GM12872 (cell line): ENCODE data around the gene PSD.

Source experiments
- TF ChIP-seq, protein P1 (sequence below): IDR thresholded peaks from 3 replicates; pipeline ENCODE4 v1.5.1; 2011; ENCODE audit warnings: low read depth, mild to moderate bottlenecking, low read length, moderate library complexity; ENCODE audit not compliant: insufficient read depth

Gene PSD

DNA sequence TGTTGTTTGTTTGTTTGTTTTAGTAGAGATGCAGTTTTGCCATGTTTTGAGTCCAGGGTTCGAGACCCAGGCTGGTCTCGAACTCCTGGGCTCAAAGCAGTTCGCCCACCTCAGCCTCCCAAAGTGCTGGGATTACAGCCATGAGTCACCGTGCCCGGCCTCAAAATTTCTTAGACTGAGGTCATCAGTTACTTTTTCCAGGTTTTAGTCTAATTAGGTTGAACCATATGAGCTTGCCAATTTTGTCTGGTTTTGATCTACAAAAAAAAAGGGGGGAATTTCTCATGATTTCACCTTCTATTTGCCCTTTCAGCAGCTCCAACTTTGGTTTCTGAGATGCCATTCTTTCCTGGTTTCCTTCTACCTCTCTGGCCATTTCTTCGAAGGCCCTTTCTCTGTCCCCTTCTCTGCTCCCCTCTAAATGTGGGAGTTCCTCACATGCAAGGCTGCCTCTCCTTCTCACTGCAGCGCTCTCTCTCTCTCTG is 8.3 kb upstream of the PSD start:
- TF ChIP-seq, protein P1, sequence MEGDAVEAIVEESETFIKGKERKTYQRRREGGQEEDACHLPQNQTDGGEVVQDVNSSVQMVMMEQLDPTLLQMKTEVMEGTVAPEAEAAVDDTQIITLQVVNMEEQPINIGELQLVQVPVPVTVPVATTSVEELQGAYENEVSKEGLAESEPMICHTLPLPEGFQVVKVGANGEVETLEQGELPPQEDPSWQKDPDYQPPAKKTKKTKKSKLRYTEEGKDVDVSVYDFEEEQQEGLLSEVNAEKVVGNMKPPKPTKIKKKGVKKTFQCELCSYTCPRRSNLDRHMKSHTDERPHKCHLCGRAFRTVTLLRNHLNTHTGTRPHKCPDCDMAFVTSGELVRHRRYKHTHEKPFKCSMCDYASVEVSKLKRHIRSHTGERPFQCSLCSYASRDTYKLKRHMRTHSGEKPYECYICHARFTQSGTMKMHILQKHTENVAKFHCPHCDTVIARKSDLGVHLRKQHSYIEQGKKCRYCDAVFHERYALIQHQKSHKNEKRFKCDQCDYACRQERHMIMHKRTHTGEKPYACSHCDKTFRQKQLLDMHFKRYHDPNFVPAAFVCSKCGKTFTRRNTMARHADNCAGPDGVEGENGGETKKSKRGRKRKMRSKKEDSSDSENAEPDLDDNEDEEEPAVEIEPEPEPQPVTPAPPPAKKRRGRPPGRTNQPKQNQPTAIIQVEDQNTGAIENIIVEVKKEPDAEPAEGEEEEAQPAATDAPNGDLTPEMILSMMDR, result no peak

DNA sequence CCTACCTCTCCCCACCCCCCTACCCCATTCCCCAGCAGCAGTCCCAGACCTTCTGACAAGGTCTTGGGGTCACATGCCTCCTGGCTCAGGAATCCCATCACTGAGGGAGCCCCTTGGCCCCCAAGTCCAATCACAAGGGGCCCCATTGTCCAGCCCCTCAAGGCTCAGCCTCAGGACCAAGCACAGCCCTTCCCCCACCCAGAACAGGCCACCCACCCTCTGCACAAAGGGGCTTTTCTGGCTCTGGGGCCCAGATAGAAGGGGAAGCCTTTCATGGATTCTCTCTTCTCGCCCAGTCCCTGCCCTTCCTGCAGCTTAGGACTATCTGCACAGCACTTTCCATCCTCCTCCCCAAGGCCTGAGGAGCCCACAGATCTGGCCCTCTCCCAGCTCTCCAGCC is 6.9 kb upstream of the PSD start:
- TF ChIP-seq, protein P1, result no peak

DNA sequence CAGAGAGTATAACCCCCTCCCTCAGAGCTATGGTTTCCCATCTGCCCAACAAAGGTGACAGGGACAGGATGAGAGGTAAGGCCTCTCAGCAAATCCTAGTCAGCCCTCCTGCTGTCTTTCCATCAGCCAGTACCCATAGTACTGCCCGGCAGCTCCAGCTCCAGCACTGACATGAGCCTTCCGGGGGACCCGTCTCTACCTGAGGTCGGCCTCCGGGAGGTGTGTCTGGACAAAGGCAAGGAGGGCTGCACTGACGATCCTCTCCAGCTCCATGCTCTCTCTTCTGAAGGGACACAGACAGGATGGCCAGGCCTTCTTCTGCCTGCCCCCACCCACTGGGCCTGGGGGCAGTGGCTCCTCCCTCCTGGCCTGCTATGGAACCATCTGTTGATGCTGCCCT is 6.3 kb upstream of the PSD start:
- TF ChIP-seq, protein P1, result no peak

DNA sequence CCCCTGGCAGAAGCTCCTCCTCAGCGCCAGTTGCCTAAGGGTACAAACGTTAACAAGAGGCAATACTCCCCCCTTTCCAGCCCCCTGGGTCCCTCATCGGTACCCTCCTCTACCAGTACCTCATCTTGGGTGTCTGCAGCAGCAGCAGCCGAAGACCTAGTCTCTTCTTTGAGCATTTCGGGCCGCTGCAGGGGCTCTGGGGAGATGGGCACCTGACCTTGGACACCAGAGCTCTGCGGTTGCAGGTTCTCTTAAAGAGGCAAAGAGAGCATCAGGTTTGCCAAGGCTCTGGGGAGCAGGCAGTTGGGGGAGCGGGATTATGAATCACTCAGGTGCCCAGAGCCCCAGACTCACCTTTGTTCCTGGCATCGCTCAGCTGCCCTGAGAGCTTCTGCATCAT is 5.6 kb upstream of the PSD start:
- TF ChIP-seq, protein P1, result no peak

DNA sequence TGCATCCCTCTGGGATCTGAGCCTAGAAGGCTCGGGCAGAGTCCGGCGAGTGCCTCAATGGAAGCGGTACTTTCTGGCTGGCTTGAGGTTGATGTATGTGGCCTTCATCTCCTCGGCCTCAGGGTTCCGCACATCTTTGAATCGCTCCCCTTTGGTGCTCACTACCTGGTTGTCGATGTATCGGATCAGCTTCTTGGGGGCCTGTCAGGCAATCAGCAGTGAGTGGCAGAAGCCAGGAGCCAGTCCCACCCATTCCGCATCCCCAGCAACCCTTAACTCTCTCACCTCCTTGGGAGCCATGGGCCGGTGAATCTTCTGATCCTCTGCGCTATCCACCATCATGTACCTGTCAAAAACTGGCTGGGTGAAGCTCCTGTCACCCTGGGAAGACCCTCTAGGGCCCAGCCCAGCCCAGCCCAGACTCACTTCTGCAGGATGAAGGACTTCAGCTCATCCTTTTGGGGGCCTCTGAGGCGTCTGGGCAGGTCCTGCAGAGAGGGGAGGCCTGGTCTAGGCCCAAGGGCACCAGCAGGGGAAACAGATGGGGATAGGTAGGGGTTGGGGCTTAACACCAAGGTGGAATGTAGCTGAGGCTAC is 4.9 kb upstream of the PSD start:
- TF ChIP-seq, protein P1, result no peak

DNA sequence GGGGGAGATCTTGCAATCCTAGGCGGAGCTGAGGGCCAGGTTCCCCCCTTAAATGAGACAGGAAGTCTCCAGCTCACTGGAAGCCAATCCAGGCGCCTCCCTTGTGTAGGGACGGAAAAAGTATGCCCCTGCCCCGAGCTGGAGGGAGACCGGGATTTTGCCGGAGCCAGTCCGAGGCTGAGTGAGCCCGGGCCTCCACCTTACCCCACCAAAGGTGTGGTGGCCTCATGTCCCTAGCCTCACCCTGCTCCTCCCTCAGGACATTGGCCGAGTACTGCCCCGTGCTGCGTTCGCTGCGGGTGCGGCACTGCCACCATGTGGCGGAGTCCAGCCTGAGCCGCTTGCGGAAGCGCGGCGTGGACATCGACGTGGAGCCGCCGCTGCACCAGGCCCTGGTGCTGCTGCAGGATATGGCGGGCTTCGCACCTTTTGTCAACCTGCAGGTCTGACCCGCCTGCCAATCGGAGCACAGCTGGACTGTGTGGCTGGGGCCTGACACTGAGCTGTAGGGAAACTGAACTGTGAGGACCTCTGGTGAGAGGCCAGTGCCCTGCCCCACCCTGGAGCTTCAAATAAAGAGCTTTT is 4.1 kb upstream of the PSD start:
- TF ChIP-seq, protein P1, result peak; percentile 60

DNA sequence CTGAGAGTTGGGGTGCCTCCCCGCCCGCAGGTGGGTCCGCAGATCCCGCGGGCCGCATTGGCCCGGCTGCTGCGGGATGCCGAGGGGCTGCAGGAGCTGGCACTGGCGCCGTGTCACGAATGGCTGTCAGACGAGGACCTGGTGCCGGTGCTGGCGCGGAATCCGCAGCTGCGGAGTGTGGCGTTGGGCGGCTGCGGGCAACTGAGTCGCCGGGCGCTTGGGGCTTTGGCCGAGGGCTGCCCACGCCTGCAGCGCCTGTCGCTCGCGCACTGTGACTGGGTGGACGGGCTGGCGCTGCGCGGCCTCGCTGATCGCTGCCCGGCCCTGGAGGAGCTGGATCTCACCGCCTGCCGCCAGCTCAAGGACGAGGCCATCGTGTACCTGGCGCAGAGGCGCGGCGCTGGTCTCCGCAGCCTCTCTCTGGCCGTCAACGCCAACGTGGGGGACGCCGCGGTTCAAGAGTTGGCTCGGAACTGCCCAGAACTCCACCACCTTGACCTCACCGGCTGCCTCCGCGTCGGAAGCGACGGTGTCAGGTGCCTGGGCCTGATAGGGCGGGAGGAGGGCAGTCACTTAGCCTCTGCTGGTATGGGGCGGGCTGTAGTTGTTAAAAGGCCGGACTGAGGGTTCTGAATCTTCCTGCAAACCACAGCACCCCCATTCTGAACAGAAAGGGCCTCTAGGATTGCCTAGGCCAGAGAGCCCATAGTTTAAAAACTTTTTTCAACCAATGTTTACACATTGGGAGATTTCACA is 3.4 kb upstream of the PSD start:
- TF ChIP-seq, protein P1, result no peak
